ENCODE data around the gene AHNAK.

- TF ChIP-seq EZH2 (IDR thresholded peaks at IDR 0.05; ENCODE audit: insufficient read depth, poor library complexity, severe bottlenecking) (no peak), EZH2phosphoT487 (IDR thresholded peaks at IDR 0.05; ENCODE audit: insufficient read depth, low read depth) (no peak)
Observed at GRCh38 chr11:62591448-62592145, 45.0 kb upstream of the AHNAK start, which contains the start of gene TUT1.
